Lower leg skin (tissue), 4 donors: ENCODE results near the gene SERBP1. TPM values are rescaled to one million over a fixed set of nuclear protein-coding genes. Genes with fewer than 3 reads are reported as not detected.

Experiments
- total RNA-seq, 4 donors: library from RNA; depleted of rRNA; stranded (reverse); fragments of >200 nt; gene quantifications; one replicate each; pipeline ENCODE4 v1.1.0, GENCODE V29; 2016

The SERBP1 gene
- total RNA-seq, 4 donors from 2014 or later, result 232 to 292 (median 273) TPM

Other genes starting within 250 kb of the SERBP1 start
- 1 to 10 TPM in 3 of 4 donors, under 1 TPM in 1; 0.76 to 3.5 (median 2.2) TPM for gene IL12RB2, start 122.5 kb downstream of the SERBP1 start, total RNA-seq